A549 (cell line): ENCODE data around the gene GPR15LG. TPM values are rescaled to one million over a fixed set of nuclear protein-coding genes. Genes with fewer than 3 reads are reported as not detected.

Experiments
- polyA plus RNA-seq, 4 experiments: library from polyadenylated mRNA; depleted of rRNA in 3 of 4; stranded (reverse); fragments of >200 nt; fragmentation: RNase III in 1 of 4; extraction: RNeasy Plus Mini Kit Qiagen cat#74134 plus additional on column Dnase treatment in 1 of 4; gene quantifications; 2 replicates in 3 of 4; 3 replicates in 1 of 4; pipeline ENCODE4 v1.2.3, GENCODE V29; 2011 to 2017

The GPR15LG gene
- polyA plus RNA-seq, 2 of the 4 experiments (the other 2 are of a cell fraction) = not detected

Other genes with a start within 250 kb of the GPR15LG start
- 309 and 360 TPM in 2 replicates for gene GHITM, start 34.3 kb upstream of the GPR15LG start, polyA plus RNA-seq (2011; rRNA removed)
- 212 to 225 TPM (median 220 TPM) in 3 replicates for gene GHITM, start 34.3 kb upstream of the GPR15LG start, polyA plus RNA-seq (2017; fragmentation: RNase III; extraction: RNeasy Plus Mini Kit Qiagen cat#74134 plus additional on column Dnase treatment)
- 0.04 and 0.05 TPM in 2 replicates for gene CDHR1, start 20.7 kb downstream of the GPR15LG start, polyA plus RNA-seq (2011; rRNA removed)
- 0.03 to 0.10 TPM (median 0.09 TPM) in 3 replicates for gene CDHR1, start 20.7 kb downstream of the GPR15LG start, polyA plus RNA-seq (2017; fragmentation: RNase III; extraction: RNeasy Plus Mini Kit Qiagen cat#74134 plus additional on column Dnase treatment)
- not detected in 2 replicates for gene LRIT2, start 51.7 kb downstream of the GPR15LG start, polyA plus RNA-seq (2011; rRNA removed)
- gene LRIT2, start 51.7 kb downstream of the GPR15LG start, polyA plus RNA-seq (2017; fragmentation: RNase III; extraction: RNeasy Plus Mini Kit Qiagen cat#74134 plus additional on column Dnase treatment) = not detected in 3 replicates
- not detected in 2 replicates for gene LRIT1, start 67.7 kb downstream of the GPR15LG start, polyA plus RNA-seq (2011; rRNA removed)
- gene LRIT1, start 67.7 kb downstream of the GPR15LG start, polyA plus RNA-seq (2017; fragmentation: RNase III; extraction: RNeasy Plus Mini Kit Qiagen cat#74134 plus additional on column Dnase treatment) = not detected in 3 replicates
- not detected in 2 replicates for gene RGR, start 71.3 kb downstream of the GPR15LG start, polyA plus RNA-seq (2011; rRNA removed)
- not detected in 3 replicates for gene RGR, start 71.3 kb downstream of the GPR15LG start, polyA plus RNA-seq (2017; fragmentation: RNase III; extraction: RNeasy Plus Mini Kit Qiagen cat#74134 plus additional on column Dnase treatment)
- gene CCSER2, start 154.8 kb downstream of the GPR15LG start, polyA plus RNA-seq (2011; rRNA removed) = 26.4 and 28.2 TPM in 2 replicates
- gene CCSER2, start 154.8 kb downstream of the GPR15LG start, polyA plus RNA-seq (2017; fragmentation: RNase III; extraction: RNeasy Plus Mini Kit Qiagen cat#74134 plus additional on column Dnase treatment) = 8.2 to 9.2 TPM (median 8.3 TPM) in 3 replicates